Immature natural killer cell (primary cell): ENCODE measurements around the gene ADPRM. TPM values are rescaled to one million over a fixed set of nuclear protein-coding genes. Genes with fewer than 3 reads are reported as not detected.
A peak's percentile ranks its signal among the peaks of the same experiment; 100 is the strongest.
"Not testable (repeated sequence)": the region's sequence is repeated elsewhere in the genome, so short reads cannot be mapped to it uniquely, and the experiment has no call there.

Source experiments
- DNase-seq, 3 donors: peaks; one replicate each; pipeline ENCODE4 v3.0.0; 2022; ENCODE audit warnings: mixed read lengths in 1 of 3
- H3K27ac Mint-ChIP-seq, 6 donors: one replicate each; pipeline ENCODE4 v1.8.0; 2020; ENCODE audit warnings: mixed read lengths in 6 of 6, mild to moderate bottlenecking in 5 of 6, inconsistent platforms in 4 of 6, moderate library complexity in 3 of 6
- H3K27me3 Mint-ChIP-seq, 3 donors: one replicate each; pipeline ENCODE4 v1.8.0; 2020 to 2021; ENCODE audit warnings: low read depth in 3 of 3, mild to moderate bottlenecking in 3 of 3, mixed read lengths in 3 of 3, moderate library complexity in 3 of 3, inconsistent platforms in 1 of 3
- H3K36me3 Mint-ChIP-seq, 3 donors: one replicate each; pipeline ENCODE4 v1.8.0; 2020; ENCODE audit warnings: mixed read lengths in 3 of 3, inconsistent platforms in 2 of 3, mild to moderate bottlenecking in 2 of 3
- H3K4me1 Mint-ChIP-seq, 2 donors: one replicate each; pipeline ENCODE4 v1.8.0; 2020; ENCODE audit warnings: inconsistent platforms in 2 of 2, mild to moderate bottlenecking in 2 of 2, mixed read lengths in 2 of 2, moderate library complexity in 1 of 2
- H3K4me3 Mint-ChIP-seq, 5 donors: one replicate each; pipeline ENCODE4 v1.8.0; 2020; ENCODE audit warnings: mild to moderate bottlenecking in 5 of 5, mixed read lengths in 5 of 5, inconsistent platforms in 3 of 5, moderate library complexity in 3 of 5
- H3K9me3 Mint-ChIP-seq, 6 donors: one replicate each; pipeline ENCODE4 v1.8.0; 2020; ENCODE audit warnings: mild to moderate bottlenecking in 6 of 6, mixed read lengths in 6 of 6, inconsistent platforms in 4 of 6, moderate library complexity in 3 of 6
- polyA plus RNA-seq, 3 donors: library from polyadenylated mRNA; unstranded; fragments of 300-500 nt; fragmentation: Illumina TruSeq; gene quantifications; one replicate each; pipeline ENCODE4 v1.2.3, GENCODE V29; 2021

ADPRM gene
- polyA plus RNA-seq, 3 donors from 2014 or later: 12.7 to 18.4 (median 12.7) TPM

GRCh38 chr17:10718547-10718946 lies 21.2 kb downstream of the ADPRM start:
- DNase-seq: no peak
- Mint-ChIP-seq H3K9me3 (no peaks in the 10 kb centered on the region), H3K4me3 (no peak overlapping the region), H3K27ac (no peak overlapping the region), H3K36me3 (peaks cover 0 to 8% (median 6%) of the 10 kb centered on the region in 3 donors), H3K4me1 (no peaks in the 10 kb centered on the region), H3K27me3 (peaks cover 0 to 3% (median 0%) of the 10 kb centered on the region in 3 donors)

- no peak overlapping the region for H3K4me3 Mint-ChIP-seq
- DNase-seq: no peak
- H3K36me3 Mint-ChIP-seq: peaks cover 0 to 10% (median 9%) of the 10 kb centered on the region in 3 donors
- peaks cover 4 to 6% of the 10 kb centered on the region in 2 donors for H3K4me1 Mint-ChIP-seq
- peaks cover 0 to 10% (median 0%) of the 10 kb centered on the region in 3 donors for H3K27me3 Mint-ChIP-seq
- no peaks in the 10 kb centered on the region for H3K9me3 Mint-ChIP-seq
- no peak overlapping the region for H3K27ac Mint-ChIP-seq
Measured at GRCh38 chr17:10724546-10725195, 27.3 kb downstream of the ADPRM start.

GRCh38 chr17:10725262-10725661 lies 27.9 kb downstream of the ADPRM start:
- DNase-seq: no peak
- Mint-ChIP-seq H3K27ac (no peak overlapping the region), H3K4me3 (no peak overlapping the region), H3K27me3 (peaks cover 0 to 10% (median 0%) of the 10 kb centered on the region in 3 donors), H3K4me1 (peaks cover 6 to 11% of the 10 kb centered on the region in 2 donors), H3K36me3 (peaks cover 0 to 10% (median 9%) of the 10 kb centered on the region in 3 donors), H3K9me3 (no peaks in the 10 kb centered on the region)

GRCh38 chr17:10726196-10726595 lies 28.8 kb downstream of the ADPRM start:
- H3K27ac Mint-ChIP-seq: no peak overlapping the region
- DNase-seq: no peak
- H3K27me3 Mint-ChIP-seq: peaks cover 0 to 10% (median 0%) of the 10 kb centered on the region in 3 donors
- H3K9me3 Mint-ChIP-seq: no peaks in the 10 kb centered on the region
- H3K4me3 Mint-ChIP-seq: no peak overlapping the region
- H3K36me3 Mint-ChIP-seq: peaks cover 0 to 10% (median 9%) of the 10 kb centered on the region in 3 donors
- peaks cover 9 to 18% of the 10 kb centered on the region in 2 donors for H3K4me1 Mint-ChIP-seq

GRCh38 chr17:10727192-10727591 lies 29.8 kb downstream of the ADPRM start:
- Mint-ChIP-seq H3K36me3 (peaks cover 0 to 10% (median 8%) of the 10 kb centered on the region in 3 donors), H3K4me3 (no peak overlapping the region), H3K9me3 (no peaks in the 10 kb centered on the region), H3K27ac (peak overlapping the region in 1 of 6 donors; percentile 1), H3K4me1 (peaks cover 9 to 18% of the 10 kb centered on the region in 2 donors), H3K27me3 (peaks cover 0 to 10% (median 0%) of the 10 kb centered on the region in 3 donors)
- DNase-seq: no peak

- H3K4me1 Mint-ChIP-seq: peaks cover 9 to 18% of the 10 kb centered on the region in 2 donors
- no peak for DNase-seq
- H3K4me3 Mint-ChIP-seq: peak overlapping the region in 4 of 5 donors; percentile 5 to 90 (median 86)
- peak overlapping the region in 1 of 6 donors; percentile 50 for H3K27ac Mint-ChIP-seq
- H3K27me3 Mint-ChIP-seq: peaks cover 0 to 7% (median 0%) of the 10 kb centered on the region in 3 donors
- no peaks in the 10 kb centered on the region for H3K9me3 Mint-ChIP-seq
- H3K36me3 Mint-ChIP-seq: peaks cover 0 to 6% (median 3%) of the 10 kb centered on the region in 3 donors
Measured at GRCh38 chr17:10728331-10728892, 31.0 kb downstream of the ADPRM start.

- peaks cover 0 to 6% (median 2%) of the 10 kb centered on the region in 3 donors for H3K27me3 Mint-ChIP-seq
- peak within 1 kb of the TSS; percentile 8 to 87 (median 49) for H3K27ac Mint-ChIP-seq
- peaks cover 0 to 4% (median 0%) of the 10 kb centered on the region in 3 donors for H3K36me3 Mint-ChIP-seq
- H3K4me3 Mint-ChIP-seq: peak within 1 kb of the TSS; percentile 85 to 93 (median 88)
- peak; percentile 48 to 61 (median 58) for DNase-seq
- no peaks in the 10 kb centered on the region for H3K9me3 Mint-ChIP-seq
- H3K4me1 Mint-ChIP-seq: peaks cover 9 to 18% of the 10 kb centered on the region in 2 donors
Measured at GRCh38 chr17:10729334-10730193, 32.2 kb downstream of the ADPRM start, which contains the start of gene TMEM220. Gene TMEM220, minus strand, starts transcription at chr17:10730023. Its CDS starts 172 bp downstream, at chr17:10729851.

GRCh38 chr17:10730247-10730646 lies 32.9 kb downstream of the ADPRM start:
- DNase-seq: peak in 1 of 3 donors; percentile 9
- H3K27me3 Mint-ChIP-seq, H3K36me3 Mint-ChIP-seq, H3K9me3 Mint-ChIP-seq: not testable (repeated sequence)
- Mint-ChIP-seq H3K27ac (peak overlapping the region in 2 of 6 donors; percentile 55 to 83), H3K4me3 (peak overlapping the region; percentile 85 to 93 (median 88)), H3K4me1 (peaks cover 9 to 18% of the 10 kb centered on the region in 2 donors)

- no peak overlapping the region for H3K27ac Mint-ChIP-seq
- H3K36me3 Mint-ChIP-seq: no peaks in the 10 kb centered on the region
- peaks cover 0 to 4% (median 2%) of the 10 kb centered on the region in 3 donors for H3K27me3 Mint-ChIP-seq
- H3K4me3 Mint-ChIP-seq: peak overlapping the region; percentile 85 to 93 (median 88)
- peaks cover 9 to 18% of the 10 kb centered on the region in 2 donors for H3K4me1 Mint-ChIP-seq
- H3K9me3 Mint-ChIP-seq: no peaks in the 10 kb centered on the region
- no peak for DNase-seq
Measured at GRCh38 chr17:10731408-10731879, 34.0 kb downstream of the ADPRM start.

- H3K27ac Mint-ChIP-seq, H3K9me3 Mint-ChIP-seq, H3K36me3 Mint-ChIP-seq, H3K27me3 Mint-ChIP-seq, DNase-seq: not testable (repeated sequence)
- peak overlapping the region in 2 of 5 donors; percentile 4 to 21 for H3K4me3 Mint-ChIP-seq
- H3K4me1 Mint-ChIP-seq: peaks cover 9 to 18% of the 10 kb centered on the region in 2 donors
Measured at GRCh38 chr17:10732121-10732520, 34.7 kb downstream of the ADPRM start.

GRCh38 chr17:10733666-10734065 lies 36.3 kb downstream of the ADPRM start:
- H3K4me1 Mint-ChIP-seq: peaks cover 9 to 18% of the 10 kb centered on the region in 2 donors
- DNase-seq: no peak
- no peak overlapping the region for H3K4me3 Mint-ChIP-seq
- no peaks in the 10 kb centered on the region for H3K9me3 Mint-ChIP-seq
- no peaks in the 10 kb centered on the region for H3K36me3 Mint-ChIP-seq
- H3K27ac Mint-ChIP-seq: no peak overlapping the region
- H3K27me3 Mint-ChIP-seq: peaks cover 0 to 4% (median 4%) of the 10 kb centered on the region in 3 donors

- peaks cover 0 to 8% (median 6%) of the 10 kb centered on the region in 3 donors for H3K27me3 Mint-ChIP-seq
- H3K4me3 Mint-ChIP-seq: no peak overlapping the region
- no peak overlapping the region for H3K27ac Mint-ChIP-seq
- H3K36me3 Mint-ChIP-seq: no peaks in the 10 kb centered on the region
- peaks cover 3 to 7% of the 10 kb centered on the region in 2 donors for H3K4me1 Mint-ChIP-seq
- no peak for DNase-seq
- no peaks in the 10 kb centered on the region for H3K9me3 Mint-ChIP-seq
Measured at GRCh38 chr17:10735251-10735650, 37.9 kb downstream of the ADPRM start.

- Mint-ChIP-seq H3K36me3 (no peaks in the 10 kb centered on the region), H3K27ac (no peak overlapping the region), H3K4me3 (no peak overlapping the region), H3K27me3 (peaks cover 0 to 8% (median 6%) of the 10 kb centered on the region in 3 donors), H3K4me1 (peaks cover 2% of the 10 kb centered on the region in 2 donors), H3K9me3 (no peaks in the 10 kb centered on the region)
- DNase-seq: no peak
Measured at GRCh38 chr17:10735821-10736220, 38.4 kb downstream of the ADPRM start.
